HS-27A (cell line): ENCODE results near the gene IST1.
"Not testable (repeated sequence)": the region's sequence is repeated elsewhere in the genome, so short reads cannot be mapped to it uniquely, and the experiment has no call there.

Experiments used
- DNase-seq: peaks from one replicate; pipeline ENCODE4 v3.0.0-alpha.2; 2012; ENCODE audit warnings: low read depth, missing footprints

IST1 gene

DNA sequence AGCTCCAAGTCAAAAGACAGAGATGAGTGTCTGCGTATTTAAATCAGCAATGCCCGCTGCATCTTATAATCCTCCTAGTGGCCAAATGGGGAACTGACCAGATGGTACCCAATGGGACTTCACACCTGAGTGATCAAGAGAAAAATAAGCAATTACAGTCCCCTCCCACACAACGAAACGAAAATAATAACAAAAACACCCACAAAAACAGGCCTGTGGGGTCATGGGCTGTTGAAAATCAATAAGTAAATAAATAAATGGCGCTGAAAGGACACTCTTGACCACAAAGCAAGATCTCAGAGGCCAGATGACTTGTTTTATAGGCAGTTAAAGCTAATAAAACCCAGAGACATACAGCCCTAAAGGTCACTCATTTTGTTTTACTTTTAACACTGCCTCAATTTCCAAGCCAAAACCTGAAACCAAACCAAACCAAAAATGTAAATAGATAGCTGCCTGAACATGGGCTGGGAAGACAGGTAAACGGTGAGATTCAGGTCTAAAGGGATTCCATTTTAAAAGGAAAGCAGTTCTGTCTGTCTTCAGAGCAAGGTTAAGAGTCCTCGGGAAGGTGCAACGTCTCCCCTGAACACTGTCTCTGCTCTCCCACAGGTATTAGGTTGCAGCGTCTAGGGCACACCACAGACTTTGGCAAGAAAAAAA, 12.7 kb upstream of the IST1 start:
- DNase-seq = peak; percentile 59

DNA sequence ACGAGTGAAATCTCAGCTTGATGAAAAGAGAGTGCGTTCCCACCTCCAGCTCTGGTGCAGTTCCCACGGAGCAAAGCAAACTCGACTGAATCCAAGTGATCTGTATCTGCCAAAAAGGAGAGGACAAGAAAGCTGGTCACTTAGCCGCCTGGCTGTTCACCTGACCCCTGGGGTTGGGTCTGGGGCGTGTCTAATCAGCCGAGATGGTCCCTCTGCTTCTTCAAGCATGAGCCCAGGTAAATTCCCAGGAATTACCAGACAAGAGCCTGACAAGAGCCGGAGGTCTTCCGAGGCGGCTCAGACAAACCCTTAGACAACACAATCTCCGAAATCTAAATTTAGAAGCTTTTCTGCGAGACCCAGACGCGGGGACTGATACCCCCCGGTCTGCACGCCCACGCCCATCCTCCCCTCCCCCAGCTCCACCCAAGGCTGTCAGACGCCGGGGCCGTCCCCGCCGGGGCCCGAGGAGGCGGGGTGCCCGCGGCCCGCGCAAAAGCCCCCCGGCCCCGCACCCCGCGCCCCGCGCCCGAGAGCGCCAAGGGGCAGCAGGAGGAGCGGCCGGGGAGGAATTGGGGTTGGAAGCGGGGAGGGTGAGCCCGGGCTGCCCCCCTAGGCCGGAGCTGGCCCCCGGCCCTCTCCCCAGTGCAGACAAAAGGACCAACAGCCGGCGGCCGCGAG, 12.0 kb upstream of the IST1 start:
- no peak for DNase-seq

DNA sequence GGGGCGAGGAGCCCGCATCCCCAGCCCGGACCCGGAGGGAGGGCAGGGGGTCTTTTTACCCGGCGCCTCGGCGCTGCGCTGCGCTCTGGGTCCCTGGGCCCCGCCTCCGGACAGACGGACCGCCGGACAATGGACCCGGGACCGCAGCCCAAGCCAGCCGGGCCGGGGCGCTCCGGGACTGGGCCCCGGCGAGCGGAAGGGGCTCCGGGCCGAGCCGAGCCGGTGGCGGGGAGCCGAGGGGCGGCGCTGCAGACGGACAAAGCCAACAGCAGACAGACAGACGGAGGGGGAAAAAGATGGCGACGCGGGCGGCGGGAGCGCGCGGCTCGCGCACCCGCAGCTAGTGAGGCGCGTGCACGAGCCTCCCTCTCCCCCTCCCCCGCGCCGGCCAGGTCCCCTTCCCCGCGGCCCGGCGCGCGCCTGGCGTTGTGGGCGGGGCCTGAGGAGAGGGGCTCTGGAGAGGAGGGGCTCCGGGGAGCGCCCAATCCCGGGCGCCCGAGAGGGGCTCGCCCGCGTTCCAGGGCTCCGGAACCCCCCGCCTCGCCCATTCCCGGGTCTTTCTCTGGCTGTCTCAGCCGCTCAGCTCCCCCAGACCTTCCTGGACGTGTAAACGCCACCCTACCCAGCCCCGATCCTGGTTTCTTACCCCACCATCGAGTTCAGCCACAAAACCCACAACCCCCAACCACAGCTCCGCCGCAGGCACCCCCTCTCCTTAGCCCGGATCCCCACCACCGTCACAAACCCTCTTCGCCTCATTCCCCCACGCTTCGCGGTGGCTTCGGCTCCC, 11.3 kb upstream of the IST1 start, which contains the start of gene ZNF821:
Gene ZNF821 (minus strand): TSS at position 334 of the 790 bp plus-strand sequence. CDS start 4,236 bp downstream, outside the sequence.
- DNase-seq = peak; percentile 35

DNA sequence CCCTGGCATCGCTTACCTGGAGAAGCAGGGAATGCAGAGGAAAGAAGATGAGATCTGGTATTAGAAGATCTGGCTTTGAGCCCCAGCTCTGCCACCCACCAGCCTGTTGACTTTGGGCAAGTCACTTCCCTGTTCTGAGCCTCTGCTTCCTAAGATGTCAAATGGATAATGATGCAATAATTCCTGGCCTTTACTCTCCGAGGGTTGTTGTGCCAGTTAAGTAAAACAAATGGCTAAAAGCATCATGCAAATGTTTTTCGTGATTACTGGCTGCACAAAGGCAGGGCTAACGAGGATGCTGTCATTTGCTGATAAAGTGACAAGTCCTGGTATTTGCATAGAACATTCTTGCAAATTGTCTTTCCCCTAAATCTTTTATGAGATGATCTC, 10.1 kb upstream of the IST1 start:
- no peak for DNase-seq

DNA sequence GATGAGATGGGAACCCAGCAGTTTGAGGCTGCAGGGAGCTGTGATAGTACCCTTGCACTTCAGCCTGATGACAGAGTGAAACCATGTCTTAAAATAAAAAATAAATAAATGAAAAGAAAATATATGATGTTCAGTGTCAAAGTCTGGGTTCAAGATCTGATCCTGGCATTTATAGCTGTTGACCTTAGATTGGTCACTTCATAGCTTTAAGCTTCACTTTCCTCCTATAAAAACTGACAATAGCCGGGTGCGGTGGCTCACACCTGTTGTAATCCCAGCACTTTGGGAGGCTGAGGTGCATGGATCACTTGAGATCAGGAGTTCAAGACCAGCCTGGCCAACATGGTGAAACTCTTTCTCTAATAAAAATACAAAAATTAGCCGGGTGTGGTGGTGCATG, 6.2 kb upstream of the IST1 start:
- no peak for DNase-seq

DNA sequence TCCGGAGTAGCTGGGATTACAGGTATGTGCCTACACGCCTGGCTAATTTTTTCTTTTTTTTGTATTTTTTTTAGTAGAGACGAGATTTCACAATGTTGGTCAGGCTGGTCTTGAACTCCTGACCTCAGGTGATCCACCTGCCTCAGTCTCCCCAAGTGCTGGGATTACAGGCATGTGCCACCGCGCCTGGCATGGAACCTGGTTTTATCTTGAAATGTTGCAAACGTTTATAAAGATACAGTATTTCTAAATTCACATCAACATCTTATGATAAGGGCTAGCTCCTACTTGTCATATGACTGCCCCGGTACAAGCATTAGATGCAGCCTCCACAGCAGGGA, 1.5 kb upstream of the IST1 start:
- no peak for DNase-seq

DNA sequence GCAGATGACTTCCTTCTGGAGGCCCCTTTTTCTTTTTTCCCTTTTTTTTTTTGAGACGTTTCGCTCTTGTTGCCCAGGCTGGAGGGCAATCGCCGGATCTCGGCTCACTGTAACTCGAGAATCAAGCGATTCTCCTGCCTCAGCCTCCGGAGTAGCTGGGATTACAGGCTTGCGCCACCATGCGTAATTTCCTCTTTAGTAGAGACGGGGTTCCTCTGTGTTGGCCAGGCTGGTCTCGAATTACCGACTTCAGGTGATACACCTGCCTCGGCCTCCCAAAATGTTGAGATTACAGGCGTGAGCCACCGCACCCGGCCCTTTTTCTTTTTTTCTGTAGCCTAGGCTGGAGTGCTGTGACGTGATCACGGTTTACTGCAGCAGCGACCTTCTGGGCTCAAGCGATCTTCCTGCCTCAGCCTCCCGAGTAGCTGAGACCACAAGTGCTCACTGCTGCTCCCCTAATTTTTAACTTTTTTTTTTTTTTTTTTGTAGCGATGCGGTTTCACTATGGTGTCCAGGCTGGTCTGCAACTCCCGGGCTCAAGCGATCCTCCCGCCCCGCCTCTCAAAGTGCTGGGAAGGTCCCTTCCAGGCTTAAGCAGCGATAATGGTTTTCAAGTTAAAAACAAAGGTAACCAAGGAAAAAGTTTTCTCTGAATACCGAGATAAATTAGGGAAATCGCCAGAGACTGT, 956 bp upstream of the IST1 start:
- DNase-seq = peak; percentile 24

DNA sequence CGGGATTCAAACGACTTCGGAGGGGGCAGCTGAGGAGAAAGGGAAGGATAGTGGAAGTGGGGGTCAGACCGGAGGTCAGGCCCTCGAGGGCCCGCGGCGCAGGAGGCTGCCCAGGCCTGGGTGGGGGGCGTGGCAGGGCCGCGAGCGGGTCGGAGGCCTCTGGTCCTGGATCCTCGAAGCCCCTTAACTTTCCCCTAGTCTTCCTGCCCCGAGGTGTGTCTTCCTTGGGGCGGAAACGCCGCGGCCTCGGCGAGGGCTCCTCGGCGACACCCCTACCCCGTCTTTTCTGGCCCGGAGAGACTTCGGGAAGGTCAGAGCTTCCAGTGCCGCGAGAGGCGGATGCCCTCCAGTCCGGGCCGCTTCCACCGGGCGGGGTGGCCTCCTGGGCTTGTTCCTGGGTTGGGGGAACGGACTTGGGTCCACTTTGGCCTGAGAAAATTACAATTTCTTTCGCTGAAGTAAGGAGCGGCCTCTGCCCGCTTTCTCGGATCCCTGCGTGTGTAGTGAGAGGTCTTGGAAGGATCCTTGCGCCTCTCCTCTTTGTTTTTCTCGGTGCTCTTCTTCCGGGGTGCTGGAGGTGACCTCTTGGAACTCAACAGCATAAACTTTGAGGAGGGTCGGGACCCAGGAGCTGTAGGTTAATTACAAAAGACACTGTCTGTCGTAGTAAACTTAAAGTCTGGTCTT, 491 bp downstream of the IST1 start:
- peak; percentile 29 for DNase-seq

DNA sequence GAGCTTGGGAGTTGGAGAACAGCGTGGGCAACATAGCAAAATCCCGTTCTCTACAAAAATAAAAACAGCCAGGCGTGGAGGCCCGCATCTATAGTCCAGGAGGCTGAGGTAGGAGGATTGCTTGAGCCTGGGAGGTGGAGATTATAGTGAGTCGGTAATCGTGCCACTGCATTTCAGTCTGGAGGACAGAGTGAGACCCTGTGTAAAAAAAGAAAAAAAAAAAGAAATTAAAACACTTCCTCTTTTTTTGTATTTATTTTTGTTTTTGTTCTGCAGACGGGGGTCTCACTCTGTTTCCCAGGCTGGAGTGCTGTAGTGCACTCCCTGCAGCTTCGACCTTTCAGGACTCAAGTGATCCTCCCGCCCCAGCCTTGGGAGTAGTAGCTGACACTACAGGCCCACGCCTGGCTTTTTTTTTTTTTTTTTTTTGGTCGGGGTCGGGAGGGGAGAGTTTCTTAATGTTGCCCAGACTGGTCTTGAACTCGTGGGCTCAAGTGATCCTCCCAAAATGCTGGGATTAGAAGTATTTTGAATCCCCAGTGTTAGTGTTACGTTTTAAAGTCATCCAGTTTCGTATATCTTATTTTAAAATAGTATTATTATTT, 1.5 kb downstream of the IST1 start:
- DNase-seq = no peak

DNA sequence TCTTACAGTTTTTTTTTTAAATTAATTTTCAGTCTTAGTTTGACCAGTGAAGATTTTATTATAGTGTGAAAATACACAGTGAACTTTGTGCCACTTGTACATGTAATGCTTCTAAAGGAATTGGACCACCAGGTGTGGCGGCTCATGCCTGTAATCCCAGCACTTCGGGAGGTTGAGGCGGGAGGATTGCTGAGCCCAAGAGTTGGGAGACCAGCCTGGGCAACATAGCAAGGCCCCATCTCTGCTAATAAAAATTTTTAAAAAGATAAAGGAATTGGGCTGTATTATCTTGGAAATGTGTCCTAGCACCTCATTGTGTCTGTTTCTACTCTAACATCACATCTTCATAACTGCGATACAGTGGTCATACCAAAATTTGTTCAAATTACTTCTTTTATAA, 3.8 kb downstream of the IST1 start:
- no peak for DNase-seq

DNA sequence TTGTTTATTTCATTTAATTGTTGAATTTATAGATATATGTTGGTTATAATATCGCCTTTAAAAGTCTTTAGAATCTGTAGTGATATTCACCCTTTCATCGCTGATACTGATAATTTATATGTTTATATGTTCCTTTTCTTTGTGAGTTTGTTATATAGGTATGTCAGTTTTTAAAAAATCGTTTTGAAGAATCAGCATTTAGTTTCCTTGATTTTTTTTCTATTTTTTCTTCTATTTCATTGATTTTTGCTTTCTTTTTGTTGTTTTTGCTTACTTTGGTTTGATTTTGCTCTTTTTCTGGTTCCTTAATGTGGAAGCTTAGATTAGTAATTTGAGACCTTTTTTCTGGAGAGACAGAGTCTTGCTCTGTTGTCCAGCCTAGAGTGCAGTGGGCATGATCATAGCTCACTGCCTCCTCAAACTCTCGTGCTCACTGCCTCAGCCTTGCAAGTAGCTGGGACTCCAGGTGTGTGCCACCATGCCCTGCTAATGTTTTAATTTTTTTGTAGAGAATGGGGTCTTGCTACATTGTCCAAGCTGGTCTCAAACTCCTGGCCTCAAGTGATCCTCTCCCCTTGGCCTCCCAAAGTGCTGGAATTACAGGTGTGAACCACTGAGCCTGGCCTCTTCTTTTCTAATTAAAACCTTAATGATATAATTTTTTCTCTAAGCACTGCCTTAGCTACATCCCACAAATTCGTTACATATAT, 7.5 kb downstream of the IST1 start:
- no peak for DNase-seq

DNA sequence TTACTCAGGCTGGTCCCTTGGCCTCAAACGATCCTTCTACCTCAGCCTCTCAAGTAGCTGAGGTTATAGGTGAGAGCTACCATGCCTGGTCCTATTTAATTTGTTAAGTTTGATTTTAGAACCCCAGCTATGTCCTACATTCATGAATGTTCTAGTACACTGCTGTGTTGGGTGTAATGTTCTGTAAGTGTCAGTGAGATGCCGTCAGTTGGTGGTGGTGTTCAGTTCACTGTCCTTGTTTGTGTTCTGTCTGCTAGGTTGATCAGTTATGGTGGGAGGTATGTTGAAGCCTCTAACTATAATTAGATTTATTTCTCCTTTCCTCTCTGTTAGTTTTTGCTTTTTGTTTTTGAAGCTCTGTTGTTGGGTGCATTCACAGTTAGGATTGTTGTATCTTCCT, 8.3 kb downstream of the IST1 start:
- DNase-seq = no peak

DNA sequence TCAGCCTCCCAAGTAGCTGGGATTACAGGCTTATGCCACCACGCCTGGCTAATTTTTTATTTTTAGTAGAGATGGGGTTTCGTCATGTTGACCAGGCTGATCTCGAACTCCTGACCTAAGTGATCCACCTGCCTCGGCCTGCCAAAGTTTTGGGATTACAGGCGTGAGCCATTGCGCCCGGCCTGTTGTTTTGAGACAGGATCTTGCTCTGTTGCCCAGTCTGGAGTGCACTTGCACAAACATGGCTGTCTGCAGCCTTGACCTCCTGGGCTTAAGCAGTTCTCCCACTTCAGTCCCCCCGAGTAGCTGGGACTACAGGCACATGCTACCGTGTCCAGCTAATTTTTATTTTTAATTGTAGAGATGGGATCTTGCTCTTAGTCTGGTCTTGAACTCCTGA, 8.9 kb downstream of the IST1 start:
- DNase-seq = no peak

DNA sequence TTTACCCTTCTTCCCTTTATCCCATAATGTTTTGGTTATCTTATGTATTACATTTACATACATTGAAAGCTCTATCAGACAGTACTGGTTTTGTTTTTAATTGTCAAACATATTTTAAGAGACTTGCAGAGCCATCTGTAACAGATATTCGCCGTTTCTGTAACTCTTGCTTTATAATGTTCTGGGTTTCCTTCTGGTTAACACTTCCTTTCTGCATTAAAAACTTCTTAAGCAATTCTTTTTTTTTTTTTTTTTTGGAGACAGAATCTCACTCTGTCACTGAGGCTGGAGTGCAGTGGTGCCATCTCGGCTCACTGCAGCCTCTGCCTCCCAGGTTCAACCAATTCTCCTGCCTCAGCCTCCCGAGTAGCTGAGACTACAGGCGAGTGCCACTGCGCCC, 10.4 kb downstream of the IST1 start:
- not testable (repeated sequence) for DNase-seq

DNA sequence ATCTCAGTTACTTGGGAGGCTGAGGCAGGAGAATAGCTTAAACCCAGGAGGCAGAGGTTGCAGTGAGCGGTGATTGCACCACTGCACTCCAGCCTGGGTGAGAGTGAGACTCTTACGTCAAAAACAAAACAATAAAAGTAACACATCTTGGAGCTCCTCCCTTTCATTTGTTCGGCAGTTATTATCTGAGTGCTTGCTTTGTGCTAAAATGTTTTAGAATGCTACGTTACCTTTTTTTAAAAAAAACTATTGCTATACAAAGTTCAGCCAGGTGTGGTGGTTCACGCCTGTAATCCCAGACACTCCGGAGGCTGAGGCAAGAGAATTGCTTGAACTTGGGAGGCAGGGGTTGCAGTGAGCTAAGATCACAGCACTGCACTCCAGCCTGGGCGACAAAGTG, 15.8 kb downstream of the IST1 start:
- DNase-seq = no peak

DNA sequence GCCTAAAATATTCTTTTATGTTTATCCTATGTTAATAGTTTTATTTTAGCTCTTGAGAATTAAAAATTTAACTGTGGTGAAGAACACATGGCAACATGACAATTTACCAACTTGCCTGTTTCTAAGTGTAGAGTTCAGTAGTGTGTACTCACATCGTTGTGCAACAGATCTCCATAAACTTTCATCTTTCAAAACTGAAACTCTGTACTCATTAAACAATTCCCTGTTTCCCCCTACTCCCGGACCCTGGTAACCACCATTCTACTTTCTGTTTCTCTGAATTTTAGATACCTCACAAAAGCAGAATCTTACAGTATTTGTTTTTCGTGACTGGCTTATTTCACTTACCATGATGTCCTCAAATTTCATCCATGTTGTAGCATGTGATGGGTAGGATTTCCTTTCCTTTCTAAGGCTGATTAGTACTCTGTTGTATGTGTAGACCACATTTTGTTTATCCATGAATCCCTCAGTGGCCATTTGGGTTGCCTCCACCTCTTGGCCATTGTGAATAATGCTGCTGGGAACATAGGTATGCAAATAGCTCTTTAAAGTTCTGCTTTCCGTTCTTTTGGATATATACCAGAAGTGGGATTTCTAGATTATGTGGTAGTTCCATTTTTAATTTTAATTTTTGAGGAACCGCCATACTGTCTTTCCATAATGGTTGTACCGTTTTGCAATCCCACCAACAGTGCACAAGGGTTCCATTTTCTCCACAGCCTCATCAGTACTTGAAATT, 17.4 kb downstream of the IST1 start:
- no peak for DNase-seq

DNA sequence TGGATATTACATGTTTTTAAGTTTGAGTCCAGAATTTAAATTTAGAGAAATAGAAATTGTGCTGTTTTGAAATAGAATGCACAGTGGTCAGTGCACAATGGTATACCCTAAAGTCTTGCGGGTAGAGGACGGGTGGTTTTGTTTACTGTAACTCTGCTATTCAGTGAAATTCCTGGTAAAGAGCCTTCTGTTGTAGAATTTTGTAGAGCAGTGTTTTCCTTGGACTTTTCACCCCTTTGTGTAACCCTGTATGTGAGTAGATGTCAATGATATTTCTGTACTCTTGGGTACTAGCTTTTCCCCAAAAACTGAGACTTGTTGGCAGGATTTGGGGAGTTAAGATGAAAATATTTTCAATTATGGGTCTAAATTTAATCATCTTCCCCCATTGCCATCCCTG, 19.5 kb downstream of the IST1 start:
- DNase-seq = no peak

DNA sequence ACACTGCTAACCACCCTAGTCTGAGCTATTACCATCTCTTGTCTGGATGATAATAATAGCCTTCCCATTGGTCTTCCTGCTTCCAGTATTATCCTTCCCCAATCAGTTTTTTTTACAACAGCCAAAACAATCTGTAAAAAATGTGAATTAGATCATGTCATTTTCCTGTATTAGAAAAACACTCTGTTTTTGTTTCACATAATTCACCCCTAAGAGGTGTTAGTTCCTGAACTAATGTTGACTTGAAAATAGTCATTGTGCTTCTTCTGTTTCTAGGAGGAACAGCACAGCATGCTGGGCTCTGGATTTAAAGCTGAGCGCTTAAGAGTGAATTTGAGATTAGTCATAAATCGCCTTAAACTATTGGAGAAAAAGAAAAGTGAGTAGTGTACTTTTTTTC, 20.0 kb downstream of the IST1 start:
- DNase-seq = no peak

DNA sequence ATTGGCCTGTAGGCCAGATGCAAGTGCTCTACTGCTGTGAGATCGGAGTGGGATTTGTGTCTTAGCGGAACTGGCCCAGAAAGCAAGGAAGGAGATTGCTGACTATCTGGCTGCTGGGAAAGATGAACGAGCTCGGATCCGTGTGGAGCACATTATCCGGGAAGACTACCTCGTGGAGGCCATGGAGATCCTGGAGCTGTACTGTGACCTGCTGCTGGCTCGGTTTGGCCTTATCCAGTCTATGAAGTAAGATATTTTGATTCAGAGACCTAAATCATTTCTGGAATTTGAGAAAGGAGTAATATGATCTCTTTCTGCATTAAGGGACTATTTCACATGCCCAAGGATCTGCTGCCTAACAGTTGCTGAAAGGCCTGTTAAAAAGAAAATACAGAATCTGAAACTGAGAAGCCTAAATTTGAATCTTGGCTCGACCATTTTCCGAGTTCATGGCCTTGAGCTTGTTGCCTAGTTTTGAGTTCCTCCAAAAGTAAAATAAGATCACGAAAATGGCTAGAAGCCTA, 21.1 kb downstream of the IST1 start:
- no peak for DNase-seq

DNA sequence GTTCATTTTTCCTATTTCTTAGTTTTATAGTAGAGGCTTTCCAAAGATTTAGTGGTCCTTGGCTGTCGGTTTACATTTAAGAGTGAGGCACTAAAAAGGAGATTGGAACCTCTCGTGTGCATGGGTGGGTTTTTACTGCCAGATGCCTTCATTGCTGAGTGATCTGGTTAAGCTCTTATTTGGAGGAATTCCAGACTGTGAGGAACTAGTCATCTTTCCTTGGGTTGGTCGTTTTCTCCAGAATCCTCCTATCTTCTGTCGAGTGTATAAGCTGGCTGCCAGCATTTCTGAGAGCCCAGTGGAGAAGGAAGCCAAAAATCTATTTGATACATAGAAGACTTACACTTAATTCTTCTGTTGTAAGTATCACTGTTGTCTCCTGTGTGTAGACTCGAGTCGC, 22.6 kb downstream of the IST1 start:
- DNase-seq = peak; percentile 11
